B cell (primary cell): ENCODE data around the gene REM2.

Experiments
- EZH2 ChIP-seq: IDR thresholded peaks from 2 replicates; pipeline ENCODE4 v1.6.1; 2012; ENCODE audit warnings: borderline replicate concordance, low read depth, mild to moderate bottlenecking, moderate library complexity, low read length; ENCODE audit not compliant: insufficient read depth, poor library complexity, severe bottlenecking
- TF ChIP-seq, protein P1 (sequence below): fragments of 200-600 bp; IDR thresholded peaks from one replicate; pipeline ENCODE4 v1.8.0; 2022; ENCODE audit warnings: antibody characterized with exemption, mild to moderate bottlenecking

DNA sequence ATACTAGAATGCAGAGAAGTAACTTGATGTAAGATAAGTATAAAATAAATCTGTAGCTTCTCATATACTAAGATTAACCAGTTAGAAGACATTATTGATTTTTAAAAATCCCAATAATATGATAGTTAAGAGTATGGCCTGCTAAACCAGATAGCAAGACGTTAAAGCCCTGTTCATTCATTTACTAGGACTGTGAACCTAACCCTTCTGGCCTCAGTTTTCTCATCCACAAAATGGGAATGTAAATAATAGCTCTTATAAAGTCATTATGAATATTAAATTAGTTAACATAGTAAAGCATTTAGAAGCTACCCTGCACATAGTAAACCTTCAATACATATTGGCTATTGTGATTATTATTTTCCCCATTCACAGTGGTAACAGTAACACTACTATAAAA is 52.1 kb downstream of the REM2 start:
- TF ChIP-seq, protein P1, sequence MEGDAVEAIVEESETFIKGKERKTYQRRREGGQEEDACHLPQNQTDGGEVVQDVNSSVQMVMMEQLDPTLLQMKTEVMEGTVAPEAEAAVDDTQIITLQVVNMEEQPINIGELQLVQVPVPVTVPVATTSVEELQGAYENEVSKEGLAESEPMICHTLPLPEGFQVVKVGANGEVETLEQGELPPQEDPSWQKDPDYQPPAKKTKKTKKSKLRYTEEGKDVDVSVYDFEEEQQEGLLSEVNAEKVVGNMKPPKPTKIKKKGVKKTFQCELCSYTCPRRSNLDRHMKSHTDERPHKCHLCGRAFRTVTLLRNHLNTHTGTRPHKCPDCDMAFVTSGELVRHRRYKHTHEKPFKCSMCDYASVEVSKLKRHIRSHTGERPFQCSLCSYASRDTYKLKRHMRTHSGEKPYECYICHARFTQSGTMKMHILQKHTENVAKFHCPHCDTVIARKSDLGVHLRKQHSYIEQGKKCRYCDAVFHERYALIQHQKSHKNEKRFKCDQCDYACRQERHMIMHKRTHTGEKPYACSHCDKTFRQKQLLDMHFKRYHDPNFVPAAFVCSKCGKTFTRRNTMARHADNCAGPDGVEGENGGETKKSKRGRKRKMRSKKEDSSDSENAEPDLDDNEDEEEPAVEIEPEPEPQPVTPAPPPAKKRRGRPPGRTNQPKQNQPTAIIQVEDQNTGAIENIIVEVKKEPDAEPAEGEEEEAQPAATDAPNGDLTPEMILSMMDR: no peak
- TF ChIP-seq EZH2: no peak
